Myocyte (in vitro differentiated cells): ENCODE results near the gene F12. TPM values are rescaled to one million over a fixed set of nuclear protein-coding genes. Genes with fewer than 3 reads are reported as not detected.
A peak's percentile ranks its signal among the peaks of the same experiment; 100 is the strongest.
"Not testable (repeated sequence)": the region's sequence is repeated elsewhere in the genome, so short reads cannot be mapped to it uniquely, and the experiment has no call there.

ENCODE experiments used
- DNase-seq: peaks from one replicate; pipeline ENCODE4 v3.0.0-alpha.2; 2012; ENCODE audit warnings: low read depth
- total RNA-seq: library from RNA; depleted of rRNA; stranded (reverse); fragments of >200 nt; gene quantifications from 2 replicates; pipeline ENCODE4 v1.2.3, GENCODE V29; 2014

F12 gene
- total RNA-seq, 1 donor from 2014 or later: 0.86 TPM

- no peak for DNase-seq
Observed at GRCh38 chr5:177432839-177433657, 23.7 kb upstream of the F12 start.

DNA sequence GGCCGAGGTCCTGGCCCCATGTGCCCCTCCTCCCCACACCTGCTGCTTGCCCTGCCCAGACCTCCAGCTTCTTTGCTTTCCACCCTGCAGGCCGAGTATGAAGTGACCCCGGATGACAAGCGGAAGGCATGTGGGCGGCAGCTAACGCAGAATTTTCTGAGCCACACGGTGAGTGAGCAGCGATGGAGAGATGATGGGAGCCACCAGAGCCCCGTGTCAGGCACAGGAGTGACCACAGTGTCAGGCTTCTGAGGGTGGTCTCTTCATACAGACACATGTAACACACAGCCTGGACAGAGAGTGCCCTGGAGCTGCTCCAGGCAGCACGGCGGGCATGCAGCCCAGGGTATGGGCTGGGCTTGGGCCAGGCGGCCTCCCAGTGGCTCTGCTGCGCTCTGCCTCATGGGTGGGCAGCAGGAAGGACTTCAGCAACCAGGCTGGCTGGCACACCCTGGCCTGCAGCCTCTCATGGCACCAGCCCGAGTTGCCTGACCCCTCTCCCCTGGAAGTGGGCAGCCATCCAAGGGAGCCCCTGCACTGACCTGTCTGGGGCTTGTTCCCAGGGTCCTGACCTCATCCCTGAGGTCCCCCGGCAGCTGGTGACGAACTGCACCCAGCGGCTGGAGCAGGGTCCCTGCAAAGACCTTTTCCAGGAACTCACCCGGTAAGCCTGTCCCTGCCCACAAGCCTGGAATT, 22.9 kb upstream of the F12 start:
- DNase-seq: no peak

GRCh38 chr5:177431317-177432142, 22.2 kb upstream of the F12 start:
- peak; percentile 34 for DNase-seq

DNA sequence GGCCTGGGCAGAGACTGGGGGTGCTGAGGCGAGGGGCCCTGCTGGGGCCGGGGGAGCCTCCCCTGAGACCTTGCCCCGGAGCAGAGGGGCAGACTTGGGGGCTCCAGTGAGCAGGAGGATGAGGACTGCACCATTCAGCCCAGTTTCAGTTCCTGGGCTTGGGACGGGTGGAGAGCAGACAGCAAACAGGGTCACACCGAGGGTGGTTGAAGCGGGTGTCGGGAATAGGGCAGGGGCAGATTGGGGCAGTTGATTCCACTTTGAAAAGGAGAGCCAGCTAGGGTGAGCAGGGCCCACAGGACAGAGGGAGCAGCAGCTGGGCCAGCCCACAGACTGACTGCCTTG, 21.6 kb upstream of the F12 start:
- no peak for DNase-seq

DNA sequence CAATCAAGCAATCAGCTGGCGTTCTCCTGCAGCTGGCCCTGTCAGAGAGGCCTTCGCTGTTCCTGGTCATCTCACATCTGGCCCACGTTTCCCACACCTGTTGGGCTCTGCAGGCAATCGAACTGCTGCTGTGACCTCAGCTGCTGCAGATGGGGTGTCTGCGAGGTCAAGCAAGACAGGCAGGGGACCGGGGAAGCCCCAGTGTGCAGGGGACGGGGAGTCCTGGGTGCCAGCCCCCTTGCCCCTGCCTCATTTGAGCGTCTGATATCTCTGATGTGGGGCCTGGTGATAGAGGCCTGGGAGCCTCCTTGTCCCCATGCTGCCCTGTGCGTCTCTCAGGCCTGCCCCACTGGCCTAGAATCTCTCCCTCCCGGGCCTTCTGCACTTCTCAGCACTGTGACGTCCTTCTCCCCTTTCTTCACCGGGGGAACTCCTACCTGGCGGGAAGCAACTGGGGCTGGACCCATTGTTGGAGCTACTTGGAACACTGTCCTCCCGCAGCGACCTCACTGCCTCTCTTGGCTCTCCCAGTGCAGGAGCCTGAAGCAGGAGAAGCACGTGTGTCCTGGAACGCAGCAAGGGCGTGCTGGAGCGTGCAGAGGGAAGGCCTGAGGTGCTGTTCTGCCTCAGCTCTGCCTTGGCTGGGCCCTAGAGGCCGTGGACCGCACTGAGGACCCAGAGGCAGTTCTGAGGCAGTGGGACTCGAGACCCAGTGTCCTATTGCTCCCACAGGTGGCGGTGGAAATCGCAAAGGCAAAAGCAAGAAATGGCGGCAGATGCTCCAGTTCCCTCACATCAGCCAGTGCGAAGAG, 21.0 kb upstream of the F12 start:
- no peak for DNase-seq

GRCh38 chr5:177429248-177430040, 20.1 kb upstream of the F12 start:
- DNase-seq: no peak

GRCh38 chr5:177428574-177429217, 19.3 kb upstream of the F12 start:
- DNase-seq: no peak

- no peak for DNase-seq
Observed at GRCh38 chr5:177427919-177428573, 18.7 kb upstream of the F12 start.

DNA sequence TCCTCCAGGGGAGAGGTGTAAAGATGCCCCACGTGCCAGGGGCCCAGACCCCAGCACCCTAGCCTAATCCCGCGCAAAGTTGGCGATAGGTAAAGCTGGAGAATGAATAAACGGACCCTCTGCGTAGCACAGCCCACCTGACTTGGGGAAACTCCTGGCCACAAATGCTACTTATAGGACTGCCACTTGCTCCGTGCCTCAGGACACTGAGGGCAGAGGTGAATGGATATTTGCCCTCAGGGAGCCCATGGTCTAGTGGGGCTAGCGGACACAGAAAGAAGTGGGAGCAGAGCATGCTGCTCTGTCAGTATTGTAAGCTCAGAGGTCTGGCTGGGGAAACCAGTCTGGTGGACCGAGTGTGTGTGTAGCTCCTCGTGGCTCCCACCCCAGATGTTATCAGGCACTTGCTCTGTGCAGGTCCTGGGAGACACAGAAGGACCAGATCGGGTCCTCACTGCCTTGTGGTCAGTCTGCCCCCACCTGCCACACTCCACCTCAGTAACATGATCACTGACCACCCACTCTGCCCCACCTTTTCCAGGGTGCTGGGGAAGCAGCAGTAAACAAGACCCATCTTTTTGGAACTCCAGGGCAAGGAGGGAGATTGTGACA, 18.0 kb upstream of the F12 start:
- no peak for DNase-seq

- peak; percentile 31 for DNase-seq
Observed at GRCh38 chr5:177426566-177427210, 17.3 kb upstream of the F12 start, which contains the start of gene GRK6. GRK6 (plus strand) TSS chr5:177426676; CDS start chr5:177426846, 170 bp downstream.

DNA sequence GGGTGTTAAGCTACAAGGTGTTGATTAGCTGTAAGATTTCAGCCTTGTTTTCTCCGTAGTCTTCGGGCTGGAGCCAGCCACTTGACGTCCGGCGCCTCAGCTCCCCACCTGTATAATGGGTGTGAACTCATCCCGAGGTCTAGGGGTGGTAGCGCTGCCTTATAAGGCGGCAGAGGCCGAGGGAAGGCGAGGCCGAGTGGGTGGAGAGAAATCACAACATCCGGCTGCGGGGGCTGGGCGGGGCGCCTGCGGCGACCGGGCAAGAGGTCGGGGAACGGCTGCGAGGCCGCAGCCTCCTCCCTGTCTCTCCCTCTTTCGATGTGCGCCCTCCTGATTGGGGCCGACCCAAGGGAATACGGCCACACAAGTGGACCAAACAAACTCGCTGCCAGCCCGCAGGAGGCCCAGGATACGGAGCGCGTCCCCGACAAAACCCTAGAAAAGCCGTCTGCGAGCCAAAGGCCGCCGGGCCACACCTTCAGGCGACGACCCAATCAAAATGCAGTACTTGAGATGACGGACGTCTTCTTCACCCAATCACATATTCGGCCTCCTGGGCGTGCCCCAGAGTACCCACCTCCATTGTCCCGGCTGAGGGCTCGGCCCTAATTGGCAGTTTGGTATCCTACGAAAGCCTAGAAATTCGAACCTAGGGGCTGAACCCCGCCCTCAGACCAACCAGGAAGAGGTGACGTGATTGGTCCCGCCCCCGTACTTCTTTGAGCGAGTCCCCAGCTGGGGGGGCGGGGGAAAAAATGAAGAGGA, 16.6 kb upstream of the F12 start:
- peak; percentile 100 for DNase-seq

DNA sequence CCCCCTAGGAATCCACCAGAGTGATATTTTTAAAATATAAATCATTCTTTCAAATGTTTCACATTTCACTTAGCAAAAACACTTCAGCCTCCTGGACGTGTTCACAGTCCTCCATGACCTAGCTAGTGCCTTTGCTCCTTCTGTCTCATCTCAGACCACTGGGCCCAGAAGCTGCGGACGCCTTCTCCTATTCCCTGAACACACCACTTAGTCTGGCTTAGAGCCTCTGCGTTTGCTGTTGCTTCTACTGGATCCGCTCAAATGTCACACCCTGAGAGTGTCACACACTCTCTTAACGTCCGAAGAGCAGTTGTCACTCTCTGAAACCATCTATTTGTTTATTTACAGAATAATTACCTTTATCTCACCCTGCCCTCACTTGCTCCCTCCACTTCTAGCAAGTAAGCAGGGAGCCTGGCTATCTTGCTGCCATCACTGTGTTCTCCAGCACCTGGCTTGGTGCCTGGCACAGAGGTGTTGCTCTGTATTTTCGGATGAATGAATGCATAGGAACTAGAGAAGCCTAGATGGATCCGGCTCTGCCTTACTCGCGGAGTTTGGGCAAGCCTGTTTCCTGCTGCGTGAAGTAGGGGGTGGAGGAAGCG, 15.9 kb upstream of the F12 start:
- DNase-seq: no peak

DNA sequence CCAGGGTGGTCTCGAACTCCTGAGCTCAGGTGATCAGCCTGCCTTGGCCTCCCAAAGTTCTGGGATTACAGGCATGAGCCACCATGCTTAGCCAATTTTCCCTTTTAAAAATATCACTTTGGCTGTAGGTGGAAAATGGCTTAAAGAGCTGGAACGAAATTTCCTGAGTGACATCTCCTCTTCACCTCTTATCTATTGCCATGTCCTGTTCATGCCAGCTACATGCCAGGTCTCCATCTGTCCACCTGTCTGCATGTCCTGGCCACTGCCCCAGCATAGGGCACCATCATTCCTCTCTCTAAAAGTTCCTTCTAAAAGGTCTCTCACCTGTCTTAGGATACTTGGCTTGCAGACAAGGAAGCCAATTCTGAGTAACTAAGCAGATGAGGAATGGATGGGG, 14.3 kb upstream of the F12 start:
- no peak for DNase-seq

DNA sequence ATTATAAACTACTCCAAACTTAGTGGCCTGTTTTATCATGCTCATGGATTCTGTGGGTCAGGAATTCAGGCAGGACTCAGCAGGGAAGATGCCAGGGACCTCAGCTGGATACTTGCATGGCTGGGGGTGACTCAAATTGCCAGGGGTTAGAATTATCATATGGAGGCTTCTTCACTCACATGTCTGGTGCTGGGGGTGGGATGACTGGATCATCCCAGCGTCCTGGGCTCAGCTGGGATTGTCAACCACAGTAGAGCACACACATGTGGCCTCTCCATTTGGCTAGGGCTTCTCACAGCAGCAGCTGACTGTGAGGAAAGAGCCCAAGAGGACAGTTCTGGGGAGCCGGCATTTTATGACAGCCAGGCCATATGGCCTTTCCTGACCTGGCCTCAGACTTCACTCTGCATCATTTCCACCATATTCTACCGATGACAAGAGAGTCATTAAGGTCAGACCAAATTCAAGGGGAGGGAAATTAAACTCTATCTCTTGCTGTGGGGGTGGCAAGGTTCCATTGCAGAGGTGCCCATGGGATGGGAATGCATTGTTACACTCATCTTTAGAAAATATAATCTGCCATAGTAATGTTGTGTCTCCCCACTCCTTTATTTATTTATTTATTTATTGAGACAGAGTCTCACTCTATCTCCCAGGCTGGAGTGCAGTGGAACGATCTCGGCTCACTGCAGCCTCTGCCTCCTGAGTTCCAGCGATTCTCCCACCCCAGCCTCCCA, 11.9 kb upstream of the F12 start:
- peak; percentile 83 for DNase-seq

DNA sequence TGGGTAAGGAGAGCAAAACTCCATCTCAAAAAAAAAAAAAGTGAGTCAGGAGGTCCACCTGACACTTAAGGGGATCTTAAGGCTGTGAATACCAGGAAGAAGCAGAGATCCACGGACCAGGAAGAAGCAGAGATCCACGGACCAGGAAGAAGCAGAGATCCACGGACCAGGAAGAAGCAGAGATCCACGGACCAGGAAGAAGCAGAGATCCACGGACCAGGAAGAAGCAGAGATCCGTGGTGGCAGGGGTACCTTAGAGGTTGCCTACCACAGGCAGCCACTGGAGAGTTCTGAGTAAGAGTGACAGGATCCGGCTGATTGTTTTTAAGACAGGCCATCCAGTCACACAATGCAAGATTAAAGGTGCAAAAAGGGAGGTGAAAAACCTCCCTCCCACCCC, 11.1 kb upstream of the F12 start:
- DNase-seq: not testable (repeated sequence)

DNA sequence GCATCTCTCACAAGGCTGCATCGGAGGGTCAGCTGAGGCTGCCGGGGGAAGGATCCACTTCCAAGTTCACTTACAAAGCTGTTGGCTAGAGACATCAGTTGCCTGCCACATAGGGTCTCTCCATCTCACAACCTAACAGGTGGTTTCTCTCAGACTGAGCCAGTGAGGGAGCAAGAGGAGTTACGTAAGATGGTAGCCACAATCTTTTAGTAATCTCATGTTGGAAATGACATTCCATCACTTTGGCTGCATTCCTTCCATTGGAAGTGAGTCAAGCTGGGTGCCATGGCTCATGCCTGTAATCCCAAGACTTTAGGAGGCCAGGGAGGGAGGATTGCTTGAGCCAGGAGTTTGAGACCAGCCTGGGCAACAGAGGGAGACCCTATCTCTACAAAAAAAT, 9.7 kb upstream of the F12 start:
- peak; percentile 41 for DNase-seq
